ENCODE data around the gene MRPL48. TPM values are rescaled to one million over a fixed set of nuclear protein-coding genes. Genes with fewer than 3 reads are reported as not detected.

The MRPL48 gene
- total RNA-seq, 1 donor from 2014 or later, result 35.9 TPM

DNA sequence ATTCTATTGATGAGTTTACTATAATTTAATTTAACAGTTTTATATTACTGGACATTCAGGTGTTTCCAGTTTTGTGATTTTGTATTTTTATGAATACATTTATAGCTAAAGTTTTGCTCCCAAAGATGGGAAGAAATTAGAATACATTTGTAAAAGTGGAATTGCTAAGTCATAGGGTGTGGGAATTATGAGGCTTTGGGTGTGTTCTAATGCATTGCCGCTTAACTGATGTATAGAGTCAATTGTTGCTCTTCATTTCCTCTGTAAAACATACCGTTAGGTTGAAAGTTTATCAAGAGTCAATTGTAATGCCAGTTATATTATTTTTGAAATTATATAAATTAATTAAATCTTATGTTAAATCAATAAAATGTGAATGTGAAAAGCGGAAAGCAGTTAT is 105.4 kb downstream of the MRPL48 start:
- no peak overlapping the region for H3K27ac Mint-ChIP-seq
- H3K27me3 Mint-ChIP-seq, result no peaks in the 10 kb centered on the region
- TF ChIP-seq, protein P1, sequence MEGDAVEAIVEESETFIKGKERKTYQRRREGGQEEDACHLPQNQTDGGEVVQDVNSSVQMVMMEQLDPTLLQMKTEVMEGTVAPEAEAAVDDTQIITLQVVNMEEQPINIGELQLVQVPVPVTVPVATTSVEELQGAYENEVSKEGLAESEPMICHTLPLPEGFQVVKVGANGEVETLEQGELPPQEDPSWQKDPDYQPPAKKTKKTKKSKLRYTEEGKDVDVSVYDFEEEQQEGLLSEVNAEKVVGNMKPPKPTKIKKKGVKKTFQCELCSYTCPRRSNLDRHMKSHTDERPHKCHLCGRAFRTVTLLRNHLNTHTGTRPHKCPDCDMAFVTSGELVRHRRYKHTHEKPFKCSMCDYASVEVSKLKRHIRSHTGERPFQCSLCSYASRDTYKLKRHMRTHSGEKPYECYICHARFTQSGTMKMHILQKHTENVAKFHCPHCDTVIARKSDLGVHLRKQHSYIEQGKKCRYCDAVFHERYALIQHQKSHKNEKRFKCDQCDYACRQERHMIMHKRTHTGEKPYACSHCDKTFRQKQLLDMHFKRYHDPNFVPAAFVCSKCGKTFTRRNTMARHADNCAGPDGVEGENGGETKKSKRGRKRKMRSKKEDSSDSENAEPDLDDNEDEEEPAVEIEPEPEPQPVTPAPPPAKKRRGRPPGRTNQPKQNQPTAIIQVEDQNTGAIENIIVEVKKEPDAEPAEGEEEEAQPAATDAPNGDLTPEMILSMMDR (conservative IDR thresholded peaks at IDR 0.05), result no peak
- H3K36me3 Mint-ChIP-seq, result peaks cover 9% of the 10 kb centered on the region
- H3K9me3 Mint-ChIP-seq, result no peaks in the 10 kb centered on the region
- no peaks in the 10 kb centered on the region for H3K4me1 Mint-ChIP-seq (ENCODE audit: unreplicated experiment)
- no peak for DNase-seq (ENCODE audit: extremely low spot score, unreplicated experiment)
- no peak overlapping the region for H3K4me3 Mint-ChIP-seq

DNA sequence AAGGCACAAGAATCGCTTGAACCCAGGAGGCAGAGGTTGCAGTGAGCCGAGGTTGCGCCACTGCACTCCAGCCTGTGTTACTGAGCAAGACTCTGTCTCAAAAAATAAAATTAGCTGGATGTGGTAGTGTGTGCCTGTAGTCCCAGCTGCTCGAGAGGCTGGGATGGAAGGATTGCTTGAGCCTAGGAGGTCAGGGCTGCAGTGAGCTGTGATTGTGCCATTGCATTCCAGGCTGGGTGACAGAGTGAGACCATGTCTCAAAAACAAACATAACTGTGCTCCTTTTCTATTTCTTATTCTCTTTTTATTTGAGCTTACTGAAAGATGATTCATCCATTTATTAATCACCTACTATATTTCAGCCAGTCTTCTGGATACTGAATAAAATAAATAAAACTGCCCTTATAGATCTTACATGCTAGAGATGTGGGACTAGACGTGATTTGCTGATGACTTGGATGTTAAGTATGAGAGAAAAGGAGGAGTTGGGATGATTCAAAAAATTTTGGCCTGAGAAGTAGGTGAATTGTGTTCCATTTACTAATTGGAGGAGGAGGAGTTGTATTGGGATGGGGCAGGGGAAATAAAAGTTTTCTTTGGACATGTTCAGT is 107.2 kb downstream of the MRPL48 start:
- H3K9me3 Mint-ChIP-seq, result no peaks in the 10 kb centered on the region
- H3K4me1 Mint-ChIP-seq (ENCODE audit: unreplicated experiment), result no peaks in the 10 kb centered on the region
- no peak overlapping the region for H3K27ac Mint-ChIP-seq
- TF ChIP-seq, protein P1 (conservative IDR thresholded peaks at IDR 0.05), result no peak
- no peak for DNase-seq (ENCODE audit: extremely low spot score, unreplicated experiment)
- no peaks in the 10 kb centered on the region for H3K27me3 Mint-ChIP-seq
- peaks cover 15% of the 10 kb centered on the region for H3K36me3 Mint-ChIP-seq
- H3K4me3 Mint-ChIP-seq, result no peak overlapping the region

DNA sequence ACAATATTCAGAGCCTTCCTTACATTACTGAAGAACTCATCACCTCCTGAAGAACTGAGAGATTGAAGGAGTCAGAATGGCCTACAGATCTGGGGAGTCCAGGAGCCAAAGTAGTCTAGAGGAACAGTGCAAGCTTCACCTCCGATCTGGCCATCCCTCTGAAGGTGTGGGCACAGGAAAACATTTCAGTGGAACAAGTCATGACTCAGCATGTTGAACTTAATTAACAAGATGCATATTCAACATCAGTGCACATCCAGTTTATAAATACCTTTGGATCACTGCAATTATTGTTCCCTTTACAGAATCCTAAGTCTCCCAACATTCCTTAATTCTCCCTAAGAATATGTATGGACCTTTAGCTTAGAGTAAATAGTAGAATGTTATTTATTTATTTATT is 114.6 kb downstream of the MRPL48 start:
- no peaks in the 10 kb centered on the region for H3K4me1 Mint-ChIP-seq (ENCODE audit: unreplicated experiment)
- peaks cover 22% of the 10 kb centered on the region for H3K36me3 Mint-ChIP-seq
- DNase-seq (ENCODE audit: extremely low spot score, unreplicated experiment), result no peak
- H3K4me3 Mint-ChIP-seq, result no peak overlapping the region
- H3K27me3 Mint-ChIP-seq, result no peaks in the 10 kb centered on the region
- no peak overlapping the region for H3K27ac Mint-ChIP-seq
- TF ChIP-seq, protein P1 (conservative IDR thresholded peaks at IDR 0.05), result no peak
- no peaks in the 10 kb centered on the region for H3K9me3 Mint-ChIP-seq

DNA sequence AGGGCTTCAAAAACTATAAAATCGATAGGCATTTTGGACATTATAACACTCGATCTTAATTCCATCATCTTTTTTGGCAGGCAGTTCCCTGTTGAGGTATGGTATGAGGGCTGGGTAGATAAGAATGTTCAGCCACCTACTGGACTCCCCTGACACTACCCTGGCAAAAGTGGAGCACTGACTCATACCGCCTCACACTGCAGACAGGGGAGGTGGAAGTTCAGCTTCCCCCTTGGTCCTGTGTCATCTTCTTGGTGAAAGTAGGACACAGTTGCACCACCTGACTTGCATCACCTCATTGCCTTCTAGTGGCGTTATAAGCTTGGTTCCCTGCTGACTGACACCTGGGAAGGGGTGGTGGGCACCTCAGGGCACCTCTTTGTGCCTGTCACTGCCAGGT is 119.5 kb downstream of the MRPL48 start:
- no peaks in the 10 kb centered on the region for H3K9me3 Mint-ChIP-seq
- H3K27me3 Mint-ChIP-seq, result no peaks in the 10 kb centered on the region
- no peak for DNase-seq (ENCODE audit: extremely low spot score, unreplicated experiment)
- H3K4me1 Mint-ChIP-seq (ENCODE audit: unreplicated experiment), result no peaks in the 10 kb centered on the region
- no peak overlapping the region for H3K27ac Mint-ChIP-seq
- peaks cover 20% of the 10 kb centered on the region for H3K36me3 Mint-ChIP-seq
- H3K4me3 Mint-ChIP-seq, result no peak overlapping the region
- TF ChIP-seq, protein P1 (conservative IDR thresholded peaks at IDR 0.05), result no peak

DNA sequence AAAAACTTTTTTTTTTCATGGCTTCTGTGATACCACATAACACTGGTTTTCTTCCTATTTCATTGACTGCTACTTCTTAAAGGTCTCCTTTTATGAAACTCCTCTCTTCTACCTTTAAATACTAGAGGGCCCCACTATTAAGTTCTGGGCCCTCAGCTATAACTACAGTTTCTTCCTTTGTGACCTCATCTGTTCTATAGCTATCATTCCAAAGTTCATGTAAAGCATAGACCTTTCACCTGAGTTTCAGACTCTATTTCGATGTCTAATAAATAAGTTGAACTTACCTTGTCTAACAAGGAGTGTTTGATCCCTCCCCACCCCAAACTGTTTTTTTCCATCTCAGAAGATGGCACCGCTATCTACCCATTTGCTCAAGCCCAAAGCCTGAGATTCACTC is 124.4 kb downstream of the MRPL48 start:
- TF ChIP-seq, protein P1 (conservative IDR thresholded peaks at IDR 0.05), result no peak
- H3K4me3 Mint-ChIP-seq, result no peak overlapping the region
- no peak for DNase-seq (ENCODE audit: extremely low spot score, unreplicated experiment)
- H3K27ac Mint-ChIP-seq, result no peak overlapping the region
- peaks cover 25% of the 10 kb centered on the region for H3K36me3 Mint-ChIP-seq
- no peaks in the 10 kb centered on the region for H3K27me3 Mint-ChIP-seq
- H3K4me1 Mint-ChIP-seq (ENCODE audit: unreplicated experiment), result no peaks in the 10 kb centered on the region
- H3K9me3 Mint-ChIP-seq, result no peaks in the 10 kb centered on the region

DNA sequence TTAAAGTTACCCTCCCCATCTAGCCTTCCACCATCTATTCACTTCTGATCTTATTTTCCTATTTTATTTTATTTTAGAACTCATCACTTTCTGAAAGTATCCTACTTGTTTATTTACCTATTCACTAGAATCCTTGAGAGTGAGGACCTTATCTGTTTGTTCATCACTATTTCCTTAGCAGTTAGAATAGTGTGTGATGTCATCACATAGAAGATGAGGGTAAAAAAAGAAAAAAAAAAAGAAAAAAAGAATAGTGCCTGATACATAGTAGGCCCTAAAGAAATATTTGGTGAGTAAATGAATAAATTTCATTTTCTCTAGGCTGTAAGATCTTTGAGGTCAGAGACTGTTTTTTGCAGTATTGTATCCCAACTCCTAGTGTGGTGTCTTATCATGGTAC is 125.8 kb downstream of the MRPL48 start:
- Mint-ChIP-seq H3K27ac (no peak overlapping the region), H3K4me3 (no peak overlapping the region), H3K9me3 (no peaks in the 10 kb centered on the region), H3K27me3 (no peaks in the 10 kb centered on the region), H3K36me3 (peaks cover 25% of the 10 kb centered on the region), H3K4me1 (ENCODE audit: unreplicated experiment) (no peaks in the 10 kb centered on the region)
- DNase-seq (ENCODE audit: extremely low spot score, unreplicated experiment), result no peak
- TF ChIP-seq, protein P1 (conservative IDR thresholded peaks at IDR 0.05), result no peak

Measured in type B pancreatic cell (in vitro differentiated cells).